ENCODE data around the gene NSUN6.
A peak's percentile ranks its signal among the peaks of the same experiment; 100 is the strongest.

The NSUN6 gene

GRCh38 chr10:18689498-18689897 lies 38.1 kb upstream of the NSUN6 start:
- Histone ChIP-seq H2AFZ (ENCODE audit: low read depth, low read length) (no peak overlapping the region), H3K4me1 (ENCODE audit: insufficient read depth, low read length) (no peaks in the 10 kb centered on the region), H3K27me3 (ENCODE audit: insufficient read depth, low read length, poor library complexity) (peaks cover 4% of the 10 kb centered on the region), H3K9me3 (ENCODE audit: insufficient read depth, low read length, severe bottlenecking) (no peaks in the 10 kb centered on the region), H3K36me3 (ENCODE audit: insufficient read depth, low read length) (no peaks in the 10 kb centered on the region), H3K79me2 (ENCODE audit: insufficient read depth, low read length) (no peaks in the 10 kb centered on the region), H3K27ac (ENCODE audit: low read length) (no peak overlapping the region), H3K9ac (ENCODE audit: low read depth, low read length) (no peak overlapping the region), H3K4me3 (ENCODE audit: low read depth in 1 of 2, low read length in 2 of 2) (no peak overlapping the region), H4K20me1 (ENCODE audit: insufficient read depth, low read length) (no peaks in the 10 kb centered on the region), H3K4me2 (ENCODE audit: insufficient read depth, low read length) (no peak overlapping the region)
- TF ChIP-seq CTCF (IDR thresholded peaks at IDR 0.05; ENCODE audit: borderline replicate concordance, extremely low read depth, low read length, poor library complexity, severe bottlenecking) (peak; percentile 41), EZH2 (IDR thresholded peaks at IDR 0.05; ENCODE audit: borderline replicate concordance, low read depth, low read length, severe bottlenecking) (no peak)
- ATAC-seq (ENCODE audit: insufficient read depth, low read depth) (no peak), DNase-seq (no peak)

- Histone ChIP-seq H3K4me2 (ENCODE audit: insufficient read depth, low read length) (no peak overlapping the region), H3K27ac (ENCODE audit: low read length) (no peak overlapping the region)
- TF ChIP-seq CTCF (IDR thresholded peaks at IDR 0.05; ENCODE audit: borderline replicate concordance, extremely low read depth, low read length, poor library complexity, severe bottlenecking): no peak
- TF ChIP-seq EZH2 (IDR thresholded peaks at IDR 0.05; ENCODE audit: borderline replicate concordance, low read depth, low read length, severe bottlenecking): no peak
These were observed 36.3 kb upstream of the NSUN6 start for GRCh38 chr10:18687706-18688105.

GRCh38 chr10:18687195-18687594 lies 35.8 kb upstream of the NSUN6 start:
- Histone ChIP-seq H3K4me2 (ENCODE audit: insufficient read depth, low read length) (no peak overlapping the region), H3K9ac (ENCODE audit: low read depth, low read length) (no peak overlapping the region), H3K27me3 (ENCODE audit: insufficient read depth, low read length, poor library complexity) (peaks cover 4% of the 10 kb centered on the region), H3K4me3 (ENCODE audit: low read depth in 1 of 2, low read length in 2 of 2) (no peak overlapping the region), H3K36me3 (ENCODE audit: insufficient read depth, low read length) (peaks cover 4% of the 10 kb centered on the region; the same call in 1 of the 2 replicates), H3K4me1 (ENCODE audit: insufficient read depth, low read length) (no peaks in the 10 kb centered on the region), H2AFZ (ENCODE audit: low read depth, low read length) (no peak overlapping the region), H3K9me3 (ENCODE audit: insufficient read depth, low read length, severe bottlenecking) (no peaks in the 10 kb centered on the region), H4K20me1 (ENCODE audit: insufficient read depth, low read length) (no peaks in the 10 kb centered on the region), H3K27ac (ENCODE audit: low read length) (no peak overlapping the region), H3K79me2 (ENCODE audit: insufficient read depth, low read length) (no peaks in the 10 kb centered on the region)
- DNase-seq (no peak), ATAC-seq (ENCODE audit: insufficient read depth, low read depth) (no peak)
- TF ChIP-seq EZH2 (IDR thresholded peaks at IDR 0.05; ENCODE audit: borderline replicate concordance, low read depth, low read length, severe bottlenecking) (no peak), CTCF (IDR thresholded peaks at IDR 0.05; ENCODE audit: borderline replicate concordance, extremely low read depth, low read length, poor library complexity, severe bottlenecking) (no peak)

More at GRCh38 chr10:18687706-18688105, 36.3 kb upstream of the NSUN6 start:
- H3K4me1 ChIP-seq (ENCODE audit: insufficient read depth, low read length): no peaks in the 10 kb centered on the region
- no peak overlapping the region for H3K4me3 ChIP-seq (ENCODE audit: low read depth in 1 of 2, low read length in 2 of 2)
- ATAC-seq (ENCODE audit: insufficient read depth, low read depth) (no peak), DNase-seq (no peak)
- no peaks in the 10 kb centered on the region for H4K20me1 ChIP-seq (ENCODE audit: insufficient read depth, low read length)
- peaks cover 2% of the 10 kb centered on the region; the same call in 1 of the 2 replicates for H3K36me3 ChIP-seq (ENCODE audit: insufficient read depth, low read length)
- H3K27me3 ChIP-seq (ENCODE audit: insufficient read depth, low read length, poor library complexity): peaks cover 4% of the 10 kb centered on the region
- no peaks in the 10 kb centered on the region for H3K9me3 ChIP-seq (ENCODE audit: insufficient read depth, low read length, severe bottlenecking)
- no peaks in the 10 kb centered on the region for H3K79me2 ChIP-seq (ENCODE audit: insufficient read depth, low read length)
- H2AFZ ChIP-seq (ENCODE audit: low read depth, low read length): no peak overlapping the region
- no peak overlapping the region for H3K9ac ChIP-seq (ENCODE audit: low read depth, low read length)

DNA sequence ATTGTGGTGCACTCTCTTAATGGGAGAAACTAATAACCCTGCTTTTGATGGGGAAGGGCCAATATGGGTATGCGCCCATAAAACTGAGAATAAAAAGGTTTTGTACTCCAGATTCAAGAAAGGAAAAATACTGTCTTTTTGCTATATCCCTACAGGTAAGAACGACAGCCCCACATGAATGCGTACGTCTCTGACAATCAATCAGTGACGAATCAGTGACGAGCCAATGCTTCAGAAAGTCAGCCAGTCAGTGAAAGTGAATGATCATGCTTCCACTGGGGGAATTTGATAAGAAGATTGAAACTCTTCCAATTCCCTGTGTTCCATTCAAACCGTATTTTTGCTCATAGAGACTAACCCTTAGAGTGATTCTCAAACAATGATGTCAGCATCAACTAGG lies 34.2 kb upstream of the NSUN6 start:
- TF ChIP-seq CTCF (IDR thresholded peaks at IDR 0.05; ENCODE audit: borderline replicate concordance, extremely low read depth, low read length, poor library complexity, severe bottlenecking) (no peak), EZH2 (IDR thresholded peaks at IDR 0.05; ENCODE audit: borderline replicate concordance, low read depth, low read length, severe bottlenecking) (no peak)
- ATAC-seq (ENCODE audit: insufficient read depth, low read depth) (no peak), DNase-seq (no peak)
- Histone ChIP-seq H3K27me3 (ENCODE audit: insufficient read depth, low read length, poor library complexity) (peaks cover 2% of the 10 kb centered on the region), H3K79me2 (ENCODE audit: insufficient read depth, low read length) (no peaks in the 10 kb centered on the region), H4K20me1 (ENCODE audit: insufficient read depth, low read length) (no peaks in the 10 kb centered on the region), H2AFZ (ENCODE audit: low read depth, low read length) (no peak overlapping the region), H3K9me3 (ENCODE audit: insufficient read depth, low read length, severe bottlenecking) (no peaks in the 10 kb centered on the region), H3K9ac (ENCODE audit: low read depth, low read length) (no peak overlapping the region), H3K36me3 (ENCODE audit: insufficient read depth, low read length) (peaks cover 20% of the 10 kb centered on the region), H3K4me1 (ENCODE audit: insufficient read depth, low read length) (no peaks in the 10 kb centered on the region), H3K27ac (ENCODE audit: low read length) (no peak overlapping the region), H3K4me2 (ENCODE audit: insufficient read depth, low read length) (no peak overlapping the region), H3K4me3 (ENCODE audit: low read depth in 1 of 2, low read length in 2 of 2) (no peak overlapping the region)

Data from DND-41 (cell line).